Fibroblast of lung (primary cell): Measurements from ENCODE around the gene STC2.

ENCODE experiments used
- EZH2 ChIP-seq: IDR thresholded peaks from 2 replicates; pipeline ENCODE4 v1.5.1; 2012; ENCODE audit warnings: low read length, control low read depth, mild to moderate bottlenecking; ENCODE audit errors: missing control alignments
- TF ChIP-seq, protein P1 (sequence below), 2 donors: IDR thresholded peaks in 1 of 2; conservative IDR thresholded peaks in 1 of 2; 1 replicate in 1 of 2; 2 replicates in 1 of 2; pipeline ENCODE4 v1.5.1; 2011 to 2012; ENCODE audit warnings: low read length in 2 of 2, control low read depth in 1 of 2, inconsistent platforms in 1 of 2, low read depth in 1 of 2, mild to moderate bottlenecking in 1 of 2

DNA sequence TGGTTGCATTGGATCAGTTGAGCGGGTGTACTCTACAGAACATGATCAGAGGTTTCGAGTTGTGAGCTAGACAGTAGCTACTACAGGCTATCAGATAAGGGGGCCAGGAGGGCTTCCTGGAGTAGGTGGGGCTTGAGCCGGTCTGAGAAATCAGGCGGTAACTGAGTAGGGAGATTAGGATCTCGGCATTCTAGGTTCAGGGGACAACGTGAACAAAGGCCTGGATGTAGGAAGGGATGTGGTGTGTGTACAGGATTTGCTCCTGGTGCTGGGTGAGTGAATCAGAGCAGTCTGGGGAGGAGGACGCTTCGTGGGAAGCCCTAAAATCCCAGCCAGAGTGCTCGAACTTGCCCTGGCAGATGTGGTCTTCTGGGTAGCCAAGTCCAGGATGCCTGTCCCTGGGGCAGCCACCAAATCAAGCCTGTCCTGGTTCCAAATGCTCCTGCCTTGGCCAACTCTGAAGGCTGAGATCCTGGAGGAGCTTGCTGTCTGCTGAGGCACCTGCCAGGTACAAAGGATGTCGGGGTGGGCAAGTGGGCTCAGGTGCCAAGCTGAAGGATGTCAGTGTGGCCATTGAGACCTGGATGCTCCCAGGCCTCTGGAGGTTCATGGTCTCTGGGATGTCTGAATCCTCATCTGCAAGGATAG, 33.4 kb downstream of the STC2 start:
- TF ChIP-seq, protein P1, sequence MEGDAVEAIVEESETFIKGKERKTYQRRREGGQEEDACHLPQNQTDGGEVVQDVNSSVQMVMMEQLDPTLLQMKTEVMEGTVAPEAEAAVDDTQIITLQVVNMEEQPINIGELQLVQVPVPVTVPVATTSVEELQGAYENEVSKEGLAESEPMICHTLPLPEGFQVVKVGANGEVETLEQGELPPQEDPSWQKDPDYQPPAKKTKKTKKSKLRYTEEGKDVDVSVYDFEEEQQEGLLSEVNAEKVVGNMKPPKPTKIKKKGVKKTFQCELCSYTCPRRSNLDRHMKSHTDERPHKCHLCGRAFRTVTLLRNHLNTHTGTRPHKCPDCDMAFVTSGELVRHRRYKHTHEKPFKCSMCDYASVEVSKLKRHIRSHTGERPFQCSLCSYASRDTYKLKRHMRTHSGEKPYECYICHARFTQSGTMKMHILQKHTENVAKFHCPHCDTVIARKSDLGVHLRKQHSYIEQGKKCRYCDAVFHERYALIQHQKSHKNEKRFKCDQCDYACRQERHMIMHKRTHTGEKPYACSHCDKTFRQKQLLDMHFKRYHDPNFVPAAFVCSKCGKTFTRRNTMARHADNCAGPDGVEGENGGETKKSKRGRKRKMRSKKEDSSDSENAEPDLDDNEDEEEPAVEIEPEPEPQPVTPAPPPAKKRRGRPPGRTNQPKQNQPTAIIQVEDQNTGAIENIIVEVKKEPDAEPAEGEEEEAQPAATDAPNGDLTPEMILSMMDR (conservative IDR thresholded peaks at IDR 0.05 in 1 of 2, IDR thresholded peaks at IDR 0.05 in 1 of 2; ENCODE audit: low read depth in 1 of 2, low read length in 2 of 2): no peak
- no peak for TF ChIP-seq EZH2
